GM12874 (cell line): ENCODE data around the gene PPP4R3B.

Experiments
- CTCF ChIP-seq: IDR thresholded peaks from 2 replicates; pipeline ENCODE4 v1.5.1; 2011; ENCODE audit warnings: low read depth, mild to moderate bottlenecking, control low read depth, low read length, moderate library complexity; ENCODE audit not compliant: insufficient read depth

PPP4R3B gene

GRCh38 chr2:55609938-55610578, 7.4 kb downstream of the PPP4R3B start:
- no peak for TF ChIP-seq CTCF

GRCh38 chr2:55609193-55609794, 8.1 kb downstream of the PPP4R3B start:
- no peak for TF ChIP-seq CTCF

GRCh38 chr2:55607717-55608116, 9.7 kb downstream of the PPP4R3B start:
- no peak for TF ChIP-seq CTCF

GRCh38 chr2:55604027-55604565, 13.3 kb downstream of the PPP4R3B start:
- no peak for TF ChIP-seq CTCF

- no peak for TF ChIP-seq CTCF
Observed at GRCh38 chr2:55601849-55602248, 15.6 kb downstream of the PPP4R3B start.

- no peak for TF ChIP-seq CTCF
Observed at GRCh38 chr2:55598056-55598795, 19.2 kb downstream of the PPP4R3B start.

GRCh38 chr2:55595536-55595935, 21.9 kb downstream of the PPP4R3B start:
- no peak for TF ChIP-seq CTCF
